ENCODE measurements around the gene SLC16A3.
A peak's percentile ranks its signal among the peaks of the same experiment; 100 is the strongest.
"Not testable (repeated sequence)": the region's sequence is repeated elsewhere in the genome, so short reads cannot be mapped to it uniquely, and the experiment has no call there.

The SLC16A3 gene

GRCh38 chr17:82247182-82247823, 18.5 kb downstream of the SLC16A3 start:
- no peak for DNase-seq (ENCODE audit: low spot score)

- no peak for DNase-seq (ENCODE audit: low spot score)
These were observed 19.2 kb downstream of the SLC16A3 start for GRCh38 chr17:82247856-82248671.

DNA sequence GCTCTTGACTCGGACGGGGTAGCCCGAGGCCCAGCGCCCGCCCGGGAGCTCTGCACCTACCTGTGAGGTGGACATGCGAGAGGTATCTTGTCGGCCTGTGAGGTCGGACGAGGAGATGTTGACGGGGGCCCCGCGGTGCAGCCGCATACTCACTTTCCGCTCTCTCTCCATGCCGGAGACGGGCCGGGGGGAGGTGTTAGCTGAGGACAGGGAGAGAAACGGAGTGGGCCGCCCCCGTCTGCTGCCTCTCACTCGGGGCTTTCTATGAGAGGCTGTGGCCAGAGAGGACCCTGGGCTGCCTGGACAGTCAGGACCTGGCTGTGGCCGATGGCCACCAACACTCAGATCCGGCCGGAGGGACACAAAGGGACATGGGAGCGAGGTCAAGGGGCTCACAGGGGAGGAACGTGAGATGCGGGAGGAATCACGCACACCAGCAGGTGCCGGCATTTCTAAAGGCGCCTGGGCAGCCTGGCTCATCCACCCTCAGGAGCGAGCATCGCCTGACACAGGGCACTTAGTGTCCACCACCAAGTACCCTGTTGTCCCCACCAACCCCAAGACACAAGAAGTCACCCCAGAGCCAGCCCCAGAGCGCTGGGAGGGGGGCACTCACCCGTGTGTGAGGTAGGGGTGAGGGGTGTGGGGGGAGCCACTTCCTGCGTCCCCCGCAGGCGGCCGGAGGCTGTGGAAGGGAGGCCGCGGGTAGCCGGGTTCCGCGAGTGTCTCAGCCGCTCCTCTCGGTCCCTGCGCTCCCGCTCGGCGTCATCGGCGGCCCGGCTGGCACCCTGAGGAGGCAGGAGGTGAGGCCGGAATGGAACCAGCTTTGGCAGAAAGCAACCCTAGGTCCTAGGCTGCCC, 20.2 kb downstream of the SLC16A3 start:
- no peak for DNase-seq (ENCODE audit: low spot score)

DNA sequence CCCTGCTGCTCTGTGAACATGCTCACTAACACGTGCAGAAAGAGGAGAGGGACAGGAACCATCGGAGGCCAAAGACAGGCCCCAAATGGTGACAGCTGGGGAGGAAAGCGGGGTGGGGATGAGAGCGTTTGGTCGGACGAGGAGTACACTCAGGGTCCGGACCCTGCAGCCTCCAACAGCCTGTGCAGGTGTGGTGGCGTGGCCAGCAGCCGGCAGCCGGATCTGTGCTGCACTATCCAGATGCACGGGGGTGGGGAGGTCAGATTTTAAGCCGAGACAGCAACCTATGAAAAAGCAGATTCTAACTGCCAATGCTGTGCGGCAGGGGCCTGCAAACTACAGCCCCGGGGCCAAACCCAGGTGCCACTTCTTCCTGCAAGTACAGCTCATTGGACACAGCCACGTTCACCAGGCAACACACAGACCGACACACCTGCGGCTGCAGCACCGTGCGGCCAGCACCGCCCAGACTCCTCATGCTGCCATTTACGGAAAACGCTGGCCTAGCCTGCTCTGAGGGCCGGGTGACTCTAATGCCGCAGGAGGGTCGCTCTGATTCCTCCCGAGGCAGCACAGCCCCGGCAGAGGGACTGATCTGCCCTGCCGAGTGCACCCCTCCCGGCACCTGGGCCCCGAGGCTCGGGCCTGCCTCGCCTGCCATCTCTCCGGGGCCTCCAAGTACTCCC, 21.2 kb downstream of the SLC16A3 start:
- DNase-seq (ENCODE audit: low spot score) = no peak

DNA sequence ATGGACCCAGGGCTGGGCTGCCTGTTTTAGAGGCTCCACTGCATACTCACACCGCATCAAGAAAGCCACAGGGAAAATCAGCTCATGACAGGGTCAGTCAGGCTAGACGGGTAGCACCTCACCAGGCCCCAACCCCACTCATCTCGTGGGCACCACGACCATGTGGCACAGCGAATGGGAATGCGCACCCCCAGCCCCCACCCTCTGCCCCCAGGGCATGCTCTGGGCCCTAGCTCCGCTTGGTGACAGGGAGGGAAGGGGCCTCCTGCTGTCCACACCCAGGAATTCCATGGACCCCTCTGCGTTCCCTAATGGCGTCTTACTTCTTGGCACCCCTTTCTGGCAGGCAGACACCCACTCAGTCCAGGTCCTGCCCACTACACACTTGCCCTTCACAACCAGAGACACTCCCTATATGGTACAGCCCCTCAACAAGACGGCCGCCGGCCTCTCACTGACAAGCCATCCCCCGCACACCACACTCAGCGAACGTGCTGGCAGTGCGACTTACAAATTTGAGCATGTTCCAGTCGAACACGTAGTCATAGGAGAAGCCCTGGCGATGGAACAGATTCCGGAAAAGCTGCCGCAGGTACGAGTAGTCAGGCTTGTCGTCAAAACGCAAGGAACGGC, 22.1 kb downstream of the SLC16A3 start:
- no peak for DNase-seq (ENCODE audit: low spot score)

GRCh38 chr17:82252511-82253178, 23.8 kb downstream of the SLC16A3 start:
- no peak for DNase-seq (ENCODE audit: low spot score)

GRCh38 chr17:82253179-82253544, 24.3 kb downstream of the SLC16A3 start:
- no peak for DNase-seq (ENCODE audit: low spot score)

- DNase-seq (ENCODE audit: low spot score) = not testable (repeated sequence)
These were observed 25.3 kb downstream of the SLC16A3 start for GRCh38 chr17:82254096-82254495.

- not testable (repeated sequence) for DNase-seq (ENCODE audit: low spot score)
These were observed 25.9 kb downstream of the SLC16A3 start for GRCh38 chr17:82254746-82255145.

- DNase-seq (ENCODE audit: low spot score) = no peak
These were observed 26.6 kb downstream of the SLC16A3 start for GRCh38 chr17:82255402-82255972.

DNA sequence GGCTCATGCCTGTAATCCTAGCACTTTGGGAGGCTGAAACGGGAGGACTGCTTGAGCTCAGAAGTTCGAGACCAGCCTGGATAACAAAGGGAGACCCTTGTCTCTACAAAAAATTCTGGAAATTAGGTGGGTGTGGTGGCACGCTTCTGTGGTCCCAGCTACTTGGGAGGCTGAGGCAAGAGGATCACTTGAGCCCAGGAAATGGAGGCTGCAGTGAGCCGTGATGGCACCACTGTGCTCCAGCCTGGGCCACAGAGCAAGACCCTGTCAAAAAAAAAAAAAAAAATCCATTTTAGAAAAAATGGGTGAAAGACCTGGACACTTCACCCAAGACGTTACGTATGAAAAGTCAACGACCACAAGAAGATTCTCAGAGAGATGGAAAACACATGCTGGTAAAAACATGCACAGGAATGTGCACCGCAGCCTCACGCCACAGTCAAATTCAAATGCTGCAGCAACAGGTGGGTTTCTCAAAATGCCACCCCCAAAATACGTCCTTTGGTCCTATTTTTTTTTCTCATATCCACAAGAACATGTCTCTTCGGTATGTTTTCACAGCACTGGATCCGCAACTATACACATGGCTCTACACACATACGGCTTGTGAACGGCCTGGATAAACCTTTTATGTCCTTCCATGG, 27.5 kb downstream of the SLC16A3 start:
- DNase-seq (ENCODE audit: low spot score) = no peak

GRCh38 chr17:82257473-82257872, 28.6 kb downstream of the SLC16A3 start:
- DNase-seq (ENCODE audit: low spot score) = peak; percentile 80

DNA sequence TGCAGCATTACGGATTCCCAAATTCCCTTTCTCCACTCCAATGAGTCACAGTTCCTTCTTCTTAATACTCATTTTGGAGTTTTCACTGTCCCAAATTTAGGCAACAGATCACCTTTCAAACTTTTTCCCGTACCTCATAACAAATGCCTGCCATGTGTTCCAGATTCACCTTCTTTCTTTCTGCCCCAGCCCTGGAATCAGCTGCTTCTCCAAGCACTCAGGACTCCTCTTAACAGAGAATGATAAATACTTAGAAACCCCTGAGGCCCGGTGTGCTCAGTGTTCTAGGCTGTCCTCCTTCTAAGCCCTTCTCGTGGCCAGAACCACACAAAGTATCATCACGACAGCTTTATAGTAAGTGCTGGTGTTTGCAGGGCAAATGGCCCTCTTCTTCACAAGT, 29.7 kb downstream of the SLC16A3 start:
- no peak for DNase-seq (ENCODE audit: low spot score)

GRCh38 chr17:82259972-82260961, 31.4 kb downstream of the SLC16A3 start:
- not testable (repeated sequence) for DNase-seq (ENCODE audit: low spot score)

GRCh38 chr17:82262344-82262743, 33.5 kb downstream of the SLC16A3 start:
- no peak for DNase-seq (ENCODE audit: low spot score)

GRCh38 chr17:82263641-82264040, 34.8 kb downstream of the SLC16A3 start:
- no peak for DNase-seq (ENCODE audit: low spot score)

DNA sequence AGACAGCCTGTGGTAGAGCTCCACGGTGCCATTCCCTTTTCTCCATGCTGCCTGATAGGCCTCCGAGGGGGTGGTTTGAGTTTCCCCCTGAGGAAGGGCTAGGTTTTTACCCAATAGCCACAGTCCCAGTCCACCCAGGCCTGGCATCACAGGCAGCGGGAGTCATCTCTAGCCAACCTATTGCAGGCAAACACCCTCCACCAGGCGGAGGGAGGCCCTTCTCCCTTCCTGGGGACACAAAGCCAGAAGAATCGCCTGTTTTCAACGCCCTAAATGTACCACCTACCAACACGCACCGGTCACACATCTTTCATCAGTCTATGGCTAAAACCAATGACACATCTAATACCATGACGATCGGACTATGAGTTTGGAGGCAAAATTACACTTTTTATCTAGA, 37.3 kb downstream of the SLC16A3 start:
- no peak for DNase-seq (ENCODE audit: low spot score)

- peak; percentile 56 for DNase-seq (ENCODE audit: low spot score)
These were observed 38.9 kb downstream of the SLC16A3 start for GRCh38 chr17:82267575-82268379.
